ENCODE results near the gene CREB5.
"Not testable (repeated sequence)": the region's sequence is repeated elsewhere in the genome, so short reads cannot be mapped to it uniquely, and the experiment has no call there.

Gene CREB5

GRCh38 chr7:28411876-28412662, at the start of gene CREB5:
Gene CREB5, plus strand, starts transcription at chr7:28412518. Its CDS starts 397 bp downstream, at chr7:28412915.
- no peak for DNase-seq (ENCODE audit: low read depth)

- DNase-seq (ENCODE audit: low read depth): no peak
These were observed 49.5 kb upstream of the CREB5 start for GRCh38 chr7:28362812-28363211.

GRCh38 chr7:28364082-28364481, 48.2 kb upstream of the CREB5 start:
- DNase-seq (ENCODE audit: low read depth): no peak

GRCh38 chr7:28369523-28369922, 42.8 kb upstream of the CREB5 start:
- no peak for DNase-seq (ENCODE audit: low read depth)

GRCh38 chr7:28371846-28372245, 40.5 kb upstream of the CREB5 start:
- no peak for DNase-seq (ENCODE audit: low read depth)

GRCh38 chr7:28373990-28374389, 38.3 kb upstream of the CREB5 start:
- no peak for DNase-seq (ENCODE audit: low read depth)

- DNase-seq (ENCODE audit: low read depth): no peak
These were observed 36.6 kb upstream of the CREB5 start for GRCh38 chr7:28375729-28376128.

- DNase-seq (ENCODE audit: low read depth): no peak
These were observed 35.7 kb upstream of the CREB5 start for GRCh38 chr7:28376634-28377033.

GRCh38 chr7:28378574-28379149, 33.7 kb upstream of the CREB5 start:
- no peak for DNase-seq (ENCODE audit: low read depth)

- no peak for DNase-seq (ENCODE audit: low read depth)
These were observed 30.9 kb upstream of the CREB5 start for GRCh38 chr7:28381466-28381865.

- DNase-seq (ENCODE audit: low read depth): no peak
These were observed 30.2 kb upstream of the CREB5 start for GRCh38 chr7:28382144-28382543.

GRCh38 chr7:28383975-28384374, 28.3 kb upstream of the CREB5 start:
- no peak for DNase-seq (ENCODE audit: low read depth)

GRCh38 chr7:28389504-28390395, 22.6 kb upstream of the CREB5 start:
- no peak for DNase-seq (ENCODE audit: low read depth)

- no peak for DNase-seq (ENCODE audit: low read depth)
These were observed 21.9 kb upstream of the CREB5 start for GRCh38 chr7:28390426-28390825.

GRCh38 chr7:28392289-28392688, 20.0 kb upstream of the CREB5 start:
- DNase-seq (ENCODE audit: low read depth): no peak

- DNase-seq (ENCODE audit: low read depth): no peak
These were observed 16.9 kb upstream of the CREB5 start for GRCh38 chr7:28395404-28395803.

- no peak for DNase-seq (ENCODE audit: low read depth)
These were observed 16.5 kb upstream of the CREB5 start for GRCh38 chr7:28395831-28396230.

- DNase-seq (ENCODE audit: low read depth): no peak
These were observed 15.2 kb upstream of the CREB5 start for GRCh38 chr7:28397141-28397540.

GRCh38 chr7:28400838-28401360, 11.4 kb upstream of the CREB5 start:
- no peak for DNase-seq (ENCODE audit: low read depth)

- DNase-seq (ENCODE audit: low read depth): not testable (repeated sequence)
These were observed 10.8 kb upstream of the CREB5 start for GRCh38 chr7:28401567-28401966.

GRCh38 chr7:28405662-28406061, 6.7 kb upstream of the CREB5 start:
- DNase-seq (ENCODE audit: low read depth): no peak

- DNase-seq (ENCODE audit: low read depth): no peak
These were observed 6.1 kb upstream of the CREB5 start for GRCh38 chr7:28406192-28406591.

- DNase-seq (ENCODE audit: low read depth): no peak
These were observed 4.7 kb upstream of the CREB5 start for GRCh38 chr7:28407651-28408050.

All from activated gamma-delta T cell treated with anti-CD3 and anti-CD28 coated beads, Interleukin-2, amount 50 U/mL, for 16 hours (primary cell).